Neural cell (in vitro differentiated cells): Measurements from ENCODE around the gene KCNQ1OT1. TPM values are rescaled to one million over a fixed set of nuclear protein-coding genes. Genes with fewer than 3 reads are reported as not detected.

Source experiments
- H2AFZ ChIP-seq: fragments of 200-600, 300-800 bp; sonication (generic), shearing (Covaris generic); 2 replicates; pipeline ENCODE4 v1.6.0; 2014; ENCODE audit warnings: low read depth, mild to moderate bottlenecking, antibody characterized with exemption, low read length, moderate library complexity
- H3F3A ChIP-seq: fragments of 200-600 bp; shearing (Covaris generic); 2 replicates; pipeline ENCODE4 v1.6.1; 2016; ENCODE audit warnings: mild to moderate bottlenecking, moderate library complexity, mixed read lengths, antibody characterized with exemption, low read length; ENCODE audit not compliant: insufficient read depth, poor library complexity, severe bottlenecking
- H3K27ac ChIP-seq: fragments of 200-600, 300-800 bp; sonication (generic), shearing (Covaris generic); 2 replicates; pipeline ENCODE4 v1.5.1; 2014; ENCODE audit warnings: mild to moderate bottlenecking, low read length, moderate library complexity
- H3K27me3 ChIP-seq: fragments of 300-800, 200-600 bp; sonication (generic), shearing (Covaris generic); 2 replicates; pipeline ENCODE4 v1.6.0; 2014; ENCODE audit warnings: mild to moderate bottlenecking, low read depth, low read length, moderate library complexity; ENCODE audit not compliant: insufficient read depth
- H3K36me3 ChIP-seq: fragments of 300-800, 200-600 bp; sonication (generic), shearing (Covaris generic); 2 replicates; pipeline ENCODE4 v1.5.1; 2014; ENCODE audit warnings: mild to moderate bottlenecking, antibody characterized with exemption, low read length, moderate library complexity; ENCODE audit not compliant: insufficient read depth
- H3K4me2 ChIP-seq: fragments of 300-800, 200-600 bp; sonication (generic), shearing (Covaris generic); 2 replicates; pipeline ENCODE4 v1.6.0; 2014; ENCODE audit warnings: mild to moderate bottlenecking, low read length
- H3K4me3 ChIP-seq: fragments of 300-800, 200-600 bp; sonication (generic), shearing (Covaris generic); 2 replicates; pipeline ENCODE4 v1.5.1; 2014; ENCODE audit warnings: mild to moderate bottlenecking, low read length, moderate library complexity
- H3K79me2 ChIP-seq: fragments of 200-600 bp; shearing (Covaris generic); replicated peaks from 2 replicates; pipeline ENCODE4 v1.6.0; 2014; ENCODE audit warnings: mild to moderate bottlenecking, low read length, moderate library complexity; ENCODE audit not compliant: insufficient read depth
- H3K9ac ChIP-seq: fragments of 300-800, 200-600 bp; sonication (generic), shearing (Covaris generic); 2 replicates; pipeline ENCODE4 v1.6.1; 2016; ENCODE audit warnings: mild to moderate bottlenecking, low read length, mixed read lengths
- H3K9me2 ChIP-seq: fragments of 200-600 bp; shearing (Covaris generic); 2 replicates; pipeline ENCODE4 v1.6.1; 2016; ENCODE audit warnings: mild to moderate bottlenecking, low read length, mixed read lengths; ENCODE audit not compliant: insufficient read depth
- H3K9me3 ChIP-seq: fragments of 200-600, 300-800 bp; sonication (generic), shearing (Covaris generic); 2 replicates; pipeline ENCODE4 v1.6.1; 2016; ENCODE audit warnings: mild to moderate bottlenecking, mixed run types, low read length, moderate library complexity, mixed read lengths
- H4K20me1 ChIP-seq: fragments of 200-600 bp; shearing (Covaris generic); 2 replicates; pipeline ENCODE4 v1.6.1; 2016; ENCODE audit warnings: mild to moderate bottlenecking, mixed run types; ENCODE audit not compliant: insufficient read depth
- CTCF ChIP-seq: fragments of 450-650 bp; IDR thresholded peaks from 2 replicates; pipeline ENCODE4 v1.5.1; 2014; ENCODE audit warnings: antibody characterized with exemption, mild to moderate bottlenecking, moderate library complexity; ENCODE audit not compliant: poor library complexity, severe bottlenecking
- EP300 ChIP-seq: fragments of 450-650 bp; conservative IDR thresholded peaks from 2 replicates; pipeline ENCODE4 v1.6.1; 2014; ENCODE audit warnings: antibody characterized with exemption, mild to moderate bottlenecking, moderate library complexity; ENCODE audit not compliant: poor library complexity, severe bottlenecking
- EZH2 ChIP-seq: fragments of 200-600, 300-800 bp; shearing (Covaris generic), sonication (generic); IDR thresholded peaks from 2 replicates; pipeline ENCODE4 v1.6.1; 2014; ENCODE audit warnings: antibody characterized with exemption, low read length, borderline replicate concordance, mild to moderate bottlenecking; ENCODE audit not compliant: insufficient read depth, poor library complexity, severe bottlenecking
- MXI1 ChIP-seq: fragments of 450-650 bp; conservative IDR thresholded peaks from 2 replicates; pipeline ENCODE4 v1.6.1; 2014; ENCODE audit warnings: antibody characterized with exemption, mild to moderate bottlenecking; ENCODE audit not compliant: poor library complexity, severe bottlenecking
- POLR2AphosphoS5 ChIP-seq: IDR thresholded peaks from 2 replicates; pipeline ENCODE4 v1.6.1; 2012
- RAD21 ChIP-seq: fragments of 450-650 bp; conservative IDR thresholded peaks from 2 replicates; pipeline ENCODE4 v1.6.1; 2014; ENCODE audit warnings: antibody characterized with exemption, mild to moderate bottlenecking, moderate library complexity
- REST ChIP-seq: IDR thresholded peaks from 2 replicates; pipeline ENCODE4 v1.6.1; 2012; ENCODE audit warnings: borderline replicate concordance
- SMC3 ChIP-seq: fragments of 450-650 bp; conservative IDR thresholded peaks from 2 replicates; pipeline ENCODE4 v1.6.1; 2014; ENCODE audit warnings: antibody characterized with exemption, mild to moderate bottlenecking, moderate library complexity; ENCODE audit not compliant: poor library complexity
- TAF1 ChIP-seq: IDR thresholded peaks from 2 replicates; pipeline ENCODE4 v1.6.1; 2012; ENCODE audit warnings: low read depth
- polyA plus RNA-seq: library from polyadenylated mRNA; depleted of rRNA; stranded (reverse); fragments of >200 nt; gene quantifications from 2 replicates; pipeline ENCODE4 v1.2.3, GENCODE V29; 2014

Gene KCNQ1OT1
- polyA plus RNA-seq, 1 donor from 2014 or later = 0.12 TPM

- Histone ChIP-seq H3K79me2 (no peaks in the 10 kb centered on the region), H3K9ac (no peak overlapping the region), H3K36me3 (no peaks in the 10 kb centered on the region), H3K9me3 (no peaks in the 10 kb centered on the region), H3F3A (no peaks in the 10 kb centered on the region), H3K4me3 (no peak overlapping the region), H3K27ac (no peak overlapping the region), H2AFZ (no peak overlapping the region), H4K20me1 (no peaks in the 10 kb centered on the region), H3K9me2 (no peaks in the 10 kb centered on the region), H3K27me3 (no peaks in the 10 kb centered on the region), H3K4me2 (no peak overlapping the region)
- TF ChIP-seq RAD21 (no peak), SMC3 (no peak), REST (no peak), CTCF (no peak), TAF1 (no peak), MXI1 (no peak)
Observed at GRCh38 chr11:2736577-2737225, 36.9 kb upstream of the KCNQ1OT1 start.

- Histone ChIP-seq H3F3A (no peaks in the 10 kb centered on the region), H3K4me2 (no peak overlapping the region), H3K36me3 (no peaks in the 10 kb centered on the region), H3K79me2 (no peaks in the 10 kb centered on the region), H3K9me2 (no peaks in the 10 kb centered on the region), H2AFZ (no peak overlapping the region), H3K27ac (no peak overlapping the region), H3K9ac (no peak overlapping the region), H4K20me1 (no peaks in the 10 kb centered on the region), H3K4me3 (no peak overlapping the region), H3K9me3 (no peaks in the 10 kb centered on the region), H3K27me3 (no peaks in the 10 kb centered on the region)
- TF ChIP-seq CTCF = no peak
- no peak for TF ChIP-seq REST
- no peak for TF ChIP-seq RAD21
- TF ChIP-seq MXI1 = no peak
- TF ChIP-seq SMC3 = no peak
- no peak for TF ChIP-seq EZH2
- TF ChIP-seq POLR2AphosphoS5 = no peak
- no peak for TF ChIP-seq EP300
- no peak for TF ChIP-seq TAF1
Observed at GRCh38 chr11:2735053-2735589, 35.3 kb upstream of the KCNQ1OT1 start.
